Mucosa of descending colon (tissue), 3 donors: ENCODE measurements around the gene RAB19. TPM values are rescaled to one million over a fixed set of nuclear protein-coding genes. Genes with fewer than 3 reads are reported as not detected.

Experiments used
- ATAC-seq: fragments of 200-7000 bp; cut with Tn5 transposase; one replicate; pipeline ENCODE4 v1.9.1; 2020; ENCODE audit warnings: mild to moderate bottlenecking, moderate library complexity
- DNase-seq, 3 donors: peaks; one replicate each; pipeline ENCODE4 v3.0.0-alpha.2; 2020
- H3K36me3 ChIP-seq: fragments of 200-600 bp; one replicate; pipeline ENCODE4 v1.8.0; 2021; ENCODE audit warnings: low read depth, mild to moderate bottlenecking
- H3K4me1 ChIP-seq: fragments of 200-600 bp; one replicate; pipeline ENCODE4 v1.8.0; 2021; ENCODE audit warnings: low read depth, mild to moderate bottlenecking
- H3K4me3 ChIP-seq: fragments of 200-600 bp; one replicate; pipeline ENCODE4 v1.8.0; 2021; ENCODE audit warnings: mild to moderate bottlenecking
- H3K9me3 ChIP-seq: fragments of 200-600 bp; one replicate; pipeline ENCODE4 v1.8.0; 2021; ENCODE audit warnings: mild to moderate bottlenecking
- CTCF ChIP-seq: fragments of 200-600 bp; IDR thresholded peaks from one replicate; pipeline ENCODE4 v1.8.0; 2022; ENCODE audit warnings: antibody characterized with exemption, mild to moderate bottlenecking
- intact Hi-C, 2 donors: fragments of 100-400 bp; cut with DNase I in 1 of 2; cut with micrococcal nuclease in 1 of 2; formaldehyde crosslinking; loops; one replicate each; pipeline versions ENCODE4 v1.11.0 to v1.11.1; 2022; cut with DNase I, micrococcal nuclease
- long read RNA-seq, 2 donors: library from polyadenylated mRNA; unstranded; transcript quantifications; one replicate each; pipeline ENCODE4 v2.0.0, GENCODE V29; 2019 to 2021
- total RNA-seq, 3 donors: library from RNA; stranded (reverse); fragmentation: NEBNext Ultra II Directional in 2 of 3; extraction: Animal tissue kit (Norgen Biotek cat#: 25700) in 2 of 3; gene quantifications; one replicate each; pipeline versions ENCODE4 v1.2.1 to v1.2.4, GENCODE V29; 2021 to 2023
- donor health status: DM: no; HTN: no; CAD: no; lungs with moderate emphysema.
- donor health status: DM: no; HTN: no; CAD: no.
- donor health status: DM: no; HTN: yes; CAD: no.

RAB19 gene
- total RNA-seq, result 10 to 100 TPM in 2 of 3 donors, 1 to 10 TPM in 1; 7.3 to 22.0 (median 21.5) TPM
- long read RNA-seq, donor 1, partial matches to known transcripts, result 0 of 2 reads
- long read RNA-seq, donor 1, other reads (novel, unspliced or antisense), result 1 of 2 reads
- long read RNA-seq, donor 2, partial matches to known transcripts, result 0 of 3 reads
- long read RNA-seq, donor 2, other reads (novel, unspliced or antisense), result 1 of 3 reads

- peak; percentile 75 to 84 (median 80) for DNase-seq
- peak within 1 kb of the TSS; percentile 26 for H3K4me3 ChIP-seq
- no peak for TF ChIP-seq CTCF
- ATAC-seq, result peak; percentile 98
- intact Hi-C loops, result no loop called here
- no peaks in the 10 kb centered on the region for H3K9me3 ChIP-seq
- no peaks in the 10 kb centered on the region for H3K36me3 ChIP-seq
- H3K4me1 ChIP-seq, result peaks cover 4% of the 10 kb centered on the region
Observed at GRCh38 chr7:140403878-140404564, at the start of gene RAB19. Gene RAB19, plus strand, starts transcription at chr7:140404058. Its CDS starts 3,589 bp downstream, at chr7:140407647.

- Histone ChIP-seq H3K36me3 (no peaks in the 10 kb centered on the region), H3K4me3 (no peak overlapping the region), H3K4me1 (no peaks in the 10 kb centered on the region), H3K9me3 (no peaks in the 10 kb centered on the region)
- ATAC-seq (no peak), DNase-seq (no peak)
- no peak for TF ChIP-seq CTCF
- intact Hi-C loops, result no loop called here
Observed at GRCh38 chr7:140358024-140358411, 45.8 kb upstream of the RAB19 start.

- peak; percentile 60 for ATAC-seq
- intact Hi-C loops, result no loop called here
- Histone ChIP-seq H3K4me3 (no peak overlapping the region), H3K4me1 (no peaks in the 10 kb centered on the region), H3K36me3 (no peaks in the 10 kb centered on the region), H3K9me3 (no peaks in the 10 kb centered on the region)
- TF ChIP-seq CTCF, result no peak
- no peak for DNase-seq
Observed at GRCh38 chr7:140358412-140359051, 45.3 kb upstream of the RAB19 start.

GRCh38 chr7:140360697-140361229 is 43.1 kb upstream of the RAB19 start:
- intact Hi-C loops, result no loop called here
- no peak overlapping the region for H3K4me3 ChIP-seq
- DNase-seq (no peak), ATAC-seq (no peak)
- no peaks in the 10 kb centered on the region for H3K36me3 ChIP-seq
- no peaks in the 10 kb centered on the region for H3K4me1 ChIP-seq
- no peaks in the 10 kb centered on the region for H3K9me3 ChIP-seq
- no peak for TF ChIP-seq CTCF

- ATAC-seq, result peak; percentile 91
- Histone ChIP-seq H3K36me3 (no peaks in the 10 kb centered on the region), H3K4me1 (no peaks in the 10 kb centered on the region), H3K4me3 (no peak overlapping the region), H3K9me3 (no peaks in the 10 kb centered on the region)
- intact Hi-C loops, result no loop called here
- DNase-seq, result peak in 1 of 3 donors; percentile 40
- TF ChIP-seq CTCF, result no peak
Observed at GRCh38 chr7:140364819-140365218, 39.0 kb upstream of the RAB19 start.
